Measurements from ENCODE around the gene RNF5.
"Not testable (repeated sequence)": the region's sequence is repeated elsewhere in the genome, so short reads cannot be mapped to it uniquely, and the experiment has no call there.

RNF5 gene

GRCh38 chr6:32176476-32177182, 1.6 kb upstream of the RNF5 start:
- DNase-seq: peak; percentile 34

- no peak for DNase-seq
Observed at GRCh38 chr6:32177183-32177787, 920 bp upstream of the RNF5 start.

GRCh38 chr6:32178547-32179440, 589 bp downstream of the RNF5 start:
- DNase-seq: no peak

GRCh38 chr6:32179766-32180405, 1.7 kb downstream of the RNF5 start:
- DNase-seq: no peak

GRCh38 chr6:32181148-32181702, 3.0 kb downstream of the RNF5 start:
- no peak for DNase-seq

- DNase-seq: no peak
Observed at GRCh38 chr6:32181915-32182529, 3.8 kb downstream of the RNF5 start.

GRCh38 chr6:32182555-32182981, 4.4 kb downstream of the RNF5 start:
- no peak for DNase-seq

- DNase-seq: no peak
Observed at GRCh38 chr6:32183030-32183429, 4.8 kb downstream of the RNF5 start.

- no peak for DNase-seq
Observed at GRCh38 chr6:32183483-32184083, 5.4 kb downstream of the RNF5 start.

GRCh38 chr6:32184084-32184640, 6.0 kb downstream of the RNF5 start, which contains the start of gene AGER:
AGER (minus strand) TSS chr6:32184253; CDS start chr6:32184222, 31 bp downstream.
- DNase-seq: no peak

GRCh38 chr6:32185681-32186131, 7.5 kb downstream of the RNF5 start:
- DNase-seq: peak; percentile 39

GRCh38 chr6:32186151-32186840, 8.1 kb downstream of the RNF5 start:
- DNase-seq: peak; percentile 44

GRCh38 chr6:32187009-32187709, 9.0 kb downstream of the RNF5 start:
- DNase-seq: no peak

- DNase-seq: not testable (repeated sequence)
Observed at GRCh38 chr6:32187725-32188380, 9.6 kb downstream of the RNF5 start.

GRCh38 chr6:32188381-32189068, 10.3 kb downstream of the RNF5 start:
- peak; percentile 49 for DNase-seq

- DNase-seq: peak; percentile 34
Observed at GRCh38 chr6:32189069-32189741, 11.0 kb downstream of the RNF5 start.

GRCh38 chr6:32189742-32190053, 11.5 kb downstream of the RNF5 start:
- no peak for DNase-seq
